Measurements from ENCODE around the gene GSS. TPM values are rescaled to one million over a fixed set of nuclear protein-coding genes. Genes with fewer than 3 reads are reported as not detected.

Gene GSS
- total RNA-seq, 4 donors from 2014 or later, result 61.3 to 75.2 (median 64.5) TPM

GRCh38 chr20:34976286-34976685 lies 20.7 kb upstream of the GSS start:
- Histone ChIP-seq H3K27me3 (peaks cover 0 to 8% (median 0%) of the 10 kb centered on the region in 4 donors), H3K36me3 (no peaks in the 10 kb centered on the region), H3K9me3 (no peaks in the 10 kb centered on the region), H3K4me3 (no peak overlapping the region), H3K4me1 (no peaks in the 10 kb centered on the region), H3K27ac (no peak overlapping the region)
- TF ChIP-seq POLR2A (IDR thresholded peaks at IDR 0.05) (no peak), CTCF (IDR thresholded peaks at IDR 0.05) (no peak)
- DNase-seq, result no peak
- WGBS, 2 donors, result 83 to 94% methylated on average over 5 to 9 of the region's 12 CpGs
- intact Hi-C loops (cut with DNase I), result no loop called here

DNA sequence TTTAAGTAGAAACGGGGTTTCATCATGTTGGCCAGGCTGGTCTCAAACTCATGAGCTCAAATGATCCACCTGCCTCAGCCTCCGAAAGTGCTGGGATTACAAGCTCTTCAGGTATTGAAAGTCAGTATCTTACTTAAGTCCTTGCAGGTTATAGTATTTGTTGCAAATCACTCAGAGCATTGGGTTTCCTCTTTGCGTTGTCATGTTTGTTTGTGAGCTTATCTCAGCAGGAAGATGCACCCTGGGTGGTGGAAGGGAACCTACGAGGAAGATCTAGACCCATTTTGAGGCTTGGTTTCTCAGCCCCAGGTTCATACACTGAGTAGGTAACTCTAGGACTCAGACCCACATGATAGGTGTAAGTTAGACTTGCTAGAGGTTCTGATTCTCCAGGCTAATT lies 18.6 kb upstream of the GSS start:
- Histone ChIP-seq H3K27me3 (no peaks in the 10 kb centered on the region), H3K27ac (no peak overlapping the region), H3K9me3 (no peaks in the 10 kb centered on the region), H3K4me1 (no peaks in the 10 kb centered on the region), H3K36me3 (no peaks in the 10 kb centered on the region), H3K4me3 (no peak overlapping the region)
- DNase-seq, result no peak
- 63% methylated on average over 4 of the region's 4 CpGs for whole genome bisulfite sequencing, 2 donors
- no peak for TF ChIP-seq CTCF (IDR thresholded peaks at IDR 0.05)
- no peak for TF ChIP-seq POLR2A (IDR thresholded peaks at IDR 0.05)
- intact Hi-C loops (cut with DNase I), result no loop called here

GRCh38 chr20:34971561-34972235 lies 16.1 kb upstream of the GSS start:
- H3K4me1 ChIP-seq, result no peaks in the 10 kb centered on the region
- WGBS, 2 donors, result 76 to 85% methylated on average over 7 to 10 of the region's 10 CpGs
- no peaks in the 10 kb centered on the region for H3K27me3 ChIP-seq
- TF ChIP-seq POLR2A (IDR thresholded peaks at IDR 0.05), result no peak
- TF ChIP-seq CTCF (IDR thresholded peaks at IDR 0.05), result no peak
- intact Hi-C loops (cut with DNase I), result no loop called here
- no peak for DNase-seq
- H3K27ac ChIP-seq, result no peak overlapping the region
- H3K9me3 ChIP-seq, result no peaks in the 10 kb centered on the region
- H3K4me3 ChIP-seq, result no peak overlapping the region
- H3K36me3 ChIP-seq, result no peaks in the 10 kb centered on the region

DNA sequence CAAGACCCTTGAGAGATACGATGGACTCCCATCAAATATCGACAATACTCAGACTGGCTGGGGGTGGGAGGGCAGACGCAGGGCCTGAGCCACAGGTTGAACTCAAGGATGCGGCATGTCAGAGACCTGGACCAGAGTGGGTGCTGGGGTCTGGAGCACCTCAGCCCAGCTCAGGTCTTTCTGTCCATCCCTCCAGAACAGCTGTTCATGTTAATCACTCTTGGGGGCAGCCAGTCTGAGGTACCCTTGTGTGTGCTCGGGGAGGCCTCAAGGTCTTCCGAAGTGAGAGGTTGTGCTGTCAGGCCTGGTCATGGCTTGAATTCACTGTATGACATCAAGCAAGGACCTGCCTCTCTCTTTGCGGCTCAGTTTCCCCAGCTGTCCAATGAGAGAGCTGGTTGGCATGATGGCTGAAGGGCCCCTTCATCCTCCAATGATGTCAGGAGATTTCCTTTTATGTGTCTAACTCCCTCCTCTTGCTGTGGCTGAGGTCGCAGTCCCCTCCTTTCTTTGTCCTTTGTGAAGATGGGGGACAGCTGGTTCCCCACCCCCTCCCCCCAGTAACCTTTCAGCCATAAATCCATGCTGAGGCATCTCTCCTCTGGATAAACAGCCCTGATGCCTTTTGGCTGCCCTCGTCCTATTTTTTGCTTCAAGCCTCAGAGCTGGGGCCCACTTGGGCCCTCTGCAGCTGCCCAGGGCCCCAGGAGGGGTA lies 15.4 kb upstream of the GSS start:
- H3K36me3 ChIP-seq, result no peaks in the 10 kb centered on the region
- intact Hi-C loops (cut with DNase I), result no loop called here
- TF ChIP-seq POLR2A (IDR thresholded peaks at IDR 0.05), result no peak
- TF ChIP-seq CTCF (IDR thresholded peaks at IDR 0.05), result no peak
- WGBS, 2 donors, result 91 to 96% methylated on average over 8 of the region's 9 CpGs
- H3K27me3 ChIP-seq, result no peaks in the 10 kb centered on the region
- H3K4me3 ChIP-seq, result no peak overlapping the region
- no peaks in the 10 kb centered on the region for H3K9me3 ChIP-seq
- no peak for DNase-seq
- H3K4me1 ChIP-seq, result no peaks in the 10 kb centered on the region
- no peak overlapping the region for H3K27ac ChIP-seq

GRCh38 chr20:34970193-34970840 lies 14.7 kb upstream of the GSS start:
- intact Hi-C loops (cut with DNase I), result no loop called here

More at GRCh38 chr20:34970193-34970840, 14.7 kb upstream of the GSS start:
- WGBS, 2 donors, result 89 to 95% methylated on average over 4 to 6 of the region's 7 CpGs
- DNase-seq, result no peak
- H3K4me1 ChIP-seq, result no peaks in the 10 kb centered on the region
- TF ChIP-seq POLR2A (IDR thresholded peaks at IDR 0.05) (no peak), CTCF (IDR thresholded peaks at IDR 0.05) (no peak)
- no peaks in the 10 kb centered on the region for H3K36me3 ChIP-seq
- no peak overlapping the region for H3K4me3 ChIP-seq
- no peaks in the 10 kb centered on the region for H3K27me3 ChIP-seq
- H3K27ac ChIP-seq, result no peak overlapping the region
- H3K9me3 ChIP-seq, result no peaks in the 10 kb centered on the region

Data from esophagus squamous epithelium (tissue), 5 donors.